DMS53 (cell line): ENCODE data around the gene FOXL2.

Source experiments
- DNase-seq: peaks from one replicate; lab custom pipeline; 2025; lab: John Stamatoyannopoulos, UW

Gene FOXL2

DNA sequence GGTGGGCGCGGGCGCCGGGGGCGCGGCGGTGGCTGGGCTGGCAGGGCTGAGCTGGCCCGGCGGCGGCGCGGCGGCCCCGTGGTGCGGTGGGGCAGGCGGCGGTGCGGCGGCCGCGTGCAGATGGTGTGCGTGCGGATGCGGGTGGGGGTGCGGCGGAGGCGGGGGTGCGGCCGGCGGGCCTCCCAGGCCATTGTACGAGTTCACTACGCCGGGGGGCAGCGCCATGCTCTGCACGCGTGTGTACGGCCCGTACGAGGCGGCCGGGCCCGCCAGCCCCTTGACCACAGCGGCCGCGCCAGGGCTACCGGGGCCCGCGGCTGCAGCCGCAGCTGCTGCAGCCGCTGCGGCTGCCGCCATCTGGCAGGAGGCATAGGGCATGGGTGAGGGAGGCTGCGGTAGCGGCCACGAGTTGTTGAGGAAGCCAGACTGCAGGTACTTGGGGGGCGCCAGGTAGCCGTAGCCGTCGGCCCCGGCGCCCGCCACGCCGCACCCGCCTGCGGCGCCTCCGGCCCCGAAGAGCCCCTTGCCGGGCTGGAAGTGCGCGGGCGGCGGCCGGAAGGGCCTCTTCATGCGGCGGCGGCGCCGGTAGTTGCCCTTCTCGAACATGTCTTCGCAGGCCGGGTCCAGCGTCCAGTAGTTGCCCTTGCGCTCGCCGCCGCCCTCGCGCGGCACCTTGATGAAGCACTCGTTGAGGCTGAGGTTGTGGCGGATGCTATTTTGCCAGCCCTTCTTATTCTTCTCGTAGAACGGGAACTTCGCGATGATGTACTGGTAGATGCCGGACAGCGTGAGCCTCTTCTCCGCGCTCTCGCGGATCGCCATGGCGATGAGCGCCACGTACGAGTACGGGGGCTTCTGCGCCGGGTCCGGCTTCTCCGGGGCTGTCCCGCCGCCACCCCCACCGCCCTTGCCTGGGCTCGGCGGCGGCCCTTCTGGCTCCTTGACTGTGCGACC is 951 bp downstream of the FOXL2 start:
- peak; percentile 77 for DNase-seq

DNA sequence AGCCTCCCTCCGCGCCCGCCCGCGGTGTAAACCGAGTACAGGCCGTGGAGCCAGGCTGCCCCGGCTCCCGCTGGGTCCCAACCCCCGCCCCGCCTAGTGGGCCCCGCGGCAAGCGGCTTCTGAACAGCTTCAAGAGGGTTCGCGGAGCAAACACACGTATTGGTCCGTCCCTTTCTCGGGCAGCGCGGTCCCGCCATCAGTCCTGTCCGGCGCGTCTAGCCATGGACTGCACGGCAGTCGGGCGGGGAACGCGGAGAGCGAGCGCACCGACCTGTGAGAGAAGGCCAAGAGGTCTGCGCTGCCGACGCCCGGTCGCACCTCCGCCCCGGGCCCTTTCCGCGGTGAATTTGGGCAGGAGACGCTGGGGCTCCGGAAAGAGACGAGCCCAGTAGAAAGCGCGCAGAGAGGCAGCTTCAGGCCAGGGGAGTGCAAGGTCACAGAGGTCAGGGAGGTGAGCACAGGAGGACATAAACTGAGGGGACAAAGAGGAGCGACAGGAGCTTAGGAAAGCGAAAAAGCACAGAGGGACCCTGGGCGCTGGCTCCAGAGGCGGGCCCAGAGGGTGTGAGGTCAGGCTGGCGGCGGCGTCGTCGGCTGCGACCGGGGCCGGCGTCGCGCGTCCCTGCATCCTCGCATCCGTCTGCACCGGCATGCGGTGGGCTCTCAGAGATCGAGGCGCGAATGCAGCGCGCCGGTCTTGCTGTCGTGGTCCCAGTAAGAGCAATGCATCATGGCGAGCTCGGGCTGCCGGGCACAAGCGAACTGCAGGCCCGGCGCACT is 1.8 kb downstream of the FOXL2 start:
- peak; percentile 62 for DNase-seq

DNA sequence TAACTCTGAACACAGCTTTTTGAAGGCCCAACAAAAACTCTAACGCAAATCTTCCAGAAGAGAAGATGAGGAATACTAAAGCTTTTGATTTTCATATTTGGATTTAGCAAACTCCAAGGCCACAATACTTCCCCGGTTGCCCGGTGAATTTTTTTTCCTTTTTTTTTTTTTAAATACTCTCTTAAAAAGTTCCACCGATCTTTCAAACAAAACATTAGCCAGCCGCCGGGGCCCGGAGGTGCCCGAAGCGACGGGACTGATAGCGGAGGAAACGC is 2.3 kb downstream of the FOXL2 start:
- DNase-seq = no peak

DNA sequence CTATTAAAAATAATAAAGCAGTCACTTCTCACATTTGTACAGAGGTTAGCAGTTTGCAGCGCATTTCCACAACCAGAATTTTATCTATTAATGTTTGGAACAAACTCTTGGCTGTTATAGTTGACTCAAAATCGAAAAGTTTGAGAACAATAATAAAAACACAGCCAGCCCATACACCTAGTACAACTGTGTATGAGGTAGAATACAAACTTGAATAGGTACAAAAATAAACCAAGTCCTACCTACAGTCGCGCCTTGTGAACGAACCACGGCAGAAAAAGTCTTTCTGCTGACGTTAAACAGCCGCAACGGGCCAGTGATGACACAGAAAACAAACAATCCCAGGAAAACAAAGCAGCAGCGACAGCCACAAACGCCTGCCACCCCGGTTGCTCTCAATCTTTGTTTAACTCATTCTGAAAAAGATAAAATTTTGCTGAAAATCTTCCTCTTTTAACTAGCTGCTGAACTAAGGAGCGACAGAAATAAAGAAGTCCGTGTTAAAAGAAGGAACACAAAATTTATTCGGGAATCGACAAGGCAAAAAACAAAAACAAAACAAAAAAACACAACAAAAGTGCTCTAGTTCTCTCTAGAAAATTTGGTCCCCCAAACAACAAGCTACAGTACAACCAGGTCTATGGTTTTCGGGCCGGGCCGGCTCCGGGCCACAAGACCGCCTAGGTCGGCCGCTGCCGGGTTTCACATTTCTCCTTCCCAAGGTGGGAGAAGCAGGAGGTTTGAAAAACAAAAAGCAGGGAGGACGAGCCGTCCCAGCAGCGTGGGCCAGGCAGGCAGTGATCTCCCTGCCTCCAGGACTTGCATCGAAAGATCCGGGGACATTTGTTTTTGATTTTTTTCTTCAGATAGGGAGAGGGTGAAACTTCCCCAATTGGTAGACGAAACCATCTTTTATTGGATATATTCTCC is 2.9 kb downstream of the FOXL2 start:
- peak; percentile 75 for DNase-seq

DNA sequence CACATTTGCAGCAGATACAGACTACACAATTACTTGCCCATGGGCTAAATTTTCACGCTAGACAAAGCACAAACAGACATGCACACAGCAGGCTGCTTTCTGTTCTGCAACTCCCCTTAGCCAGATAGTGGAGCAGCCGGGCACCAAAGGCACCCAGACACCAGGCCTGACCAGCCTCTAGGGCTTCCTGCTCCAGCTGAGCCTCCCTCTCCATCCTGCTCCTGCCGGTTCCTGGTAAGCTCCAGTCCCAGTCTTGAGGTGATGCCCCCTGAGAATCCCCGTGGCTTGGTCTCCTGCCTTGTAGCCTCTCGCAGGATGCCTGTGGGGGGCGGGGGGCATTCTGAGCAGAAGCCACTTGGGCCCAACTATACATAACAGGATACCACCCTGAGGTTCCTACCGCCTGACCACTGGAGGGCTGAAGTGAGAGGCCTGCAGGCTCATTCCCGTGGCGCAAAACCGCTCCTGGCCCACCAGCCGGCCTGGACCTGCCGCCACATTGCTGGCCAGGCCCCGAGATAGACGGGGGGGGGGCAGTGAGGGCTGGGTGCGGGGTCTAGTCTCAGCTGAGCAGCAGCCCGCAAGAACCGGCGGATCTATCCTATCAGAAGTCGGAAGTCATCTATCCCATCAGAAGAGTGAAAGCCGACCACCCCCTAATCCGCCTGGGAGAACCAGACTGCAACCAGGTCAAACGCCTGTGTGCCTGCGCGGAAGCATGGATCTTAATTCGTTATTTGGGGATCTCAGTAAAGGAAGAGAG is 3.9 kb downstream of the FOXL2 start:
- DNase-seq = peak; percentile 21

DNA sequence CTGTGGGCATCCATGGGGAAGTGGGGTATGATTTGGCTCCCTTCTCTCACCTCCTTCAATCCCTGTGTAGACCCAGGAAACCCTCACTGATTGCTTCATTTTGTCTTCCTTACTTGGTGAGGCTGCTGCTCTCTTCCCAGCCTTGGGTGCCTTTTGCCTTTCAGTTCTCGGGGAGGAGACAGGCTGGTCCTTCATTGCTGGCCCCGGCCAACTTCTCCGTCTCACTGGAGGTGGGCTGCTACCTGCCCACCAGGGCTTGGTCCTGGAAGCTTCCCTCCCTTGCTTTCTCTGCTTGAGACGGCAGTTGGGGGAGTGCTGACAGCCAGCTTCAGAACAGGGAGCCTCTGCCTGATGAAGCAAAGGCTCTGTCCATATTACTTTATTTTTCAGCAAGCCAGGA is 4.7 kb downstream of the FOXL2 start:
- no peak for DNase-seq

DNA sequence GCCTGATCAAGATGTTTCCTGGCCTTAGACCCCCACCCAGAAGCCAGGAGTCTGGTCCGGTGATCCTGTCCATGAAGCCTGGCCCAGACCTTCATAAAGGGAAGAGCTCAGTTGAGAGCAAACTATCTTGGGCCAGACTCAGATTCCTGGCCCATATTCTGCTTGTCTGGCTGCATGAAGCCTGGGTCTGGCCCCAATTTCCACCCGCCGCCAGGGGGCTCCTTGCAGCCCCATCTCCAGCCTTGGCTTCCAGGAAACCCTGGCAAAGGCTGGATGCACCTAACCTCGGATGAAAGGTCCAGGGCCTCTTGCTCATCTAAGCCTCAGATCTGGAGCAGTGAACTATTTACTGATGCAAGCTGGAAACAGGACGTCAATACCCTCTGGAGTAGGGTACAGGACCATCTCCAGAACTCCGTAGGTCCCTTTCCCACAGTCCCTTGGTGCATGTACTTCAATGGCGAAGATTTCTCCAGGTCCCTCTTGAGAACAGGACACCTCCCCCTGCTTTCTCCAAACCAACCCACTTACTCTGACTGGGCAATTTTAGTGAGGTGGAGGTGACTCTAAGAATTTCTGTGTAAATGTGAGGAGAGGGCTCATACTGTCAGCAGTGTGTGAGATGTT is 5.6 kb downstream of the FOXL2 start:
- peak; percentile 72 for DNase-seq

DNA sequence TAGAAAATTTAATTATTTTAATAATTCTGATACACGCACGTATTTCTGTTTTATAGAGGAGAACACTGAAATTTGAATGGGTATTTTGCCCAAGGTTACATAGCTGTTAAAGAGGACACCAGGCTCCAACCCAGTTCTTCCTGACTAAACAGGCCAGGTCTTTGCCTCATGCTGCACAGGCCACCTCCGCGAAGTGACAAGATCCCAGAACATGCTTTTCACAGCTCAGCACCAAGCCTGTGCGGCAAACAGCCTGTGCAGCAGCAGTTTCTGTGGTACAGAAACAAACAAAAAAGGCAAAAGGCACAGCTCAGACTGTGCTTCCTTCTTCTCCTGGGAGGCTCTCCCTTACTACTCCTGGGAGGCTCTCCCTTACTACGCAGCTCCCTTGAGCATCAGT is 6.5 kb downstream of the FOXL2 start:
- DNase-seq = peak; percentile 20

DNA sequence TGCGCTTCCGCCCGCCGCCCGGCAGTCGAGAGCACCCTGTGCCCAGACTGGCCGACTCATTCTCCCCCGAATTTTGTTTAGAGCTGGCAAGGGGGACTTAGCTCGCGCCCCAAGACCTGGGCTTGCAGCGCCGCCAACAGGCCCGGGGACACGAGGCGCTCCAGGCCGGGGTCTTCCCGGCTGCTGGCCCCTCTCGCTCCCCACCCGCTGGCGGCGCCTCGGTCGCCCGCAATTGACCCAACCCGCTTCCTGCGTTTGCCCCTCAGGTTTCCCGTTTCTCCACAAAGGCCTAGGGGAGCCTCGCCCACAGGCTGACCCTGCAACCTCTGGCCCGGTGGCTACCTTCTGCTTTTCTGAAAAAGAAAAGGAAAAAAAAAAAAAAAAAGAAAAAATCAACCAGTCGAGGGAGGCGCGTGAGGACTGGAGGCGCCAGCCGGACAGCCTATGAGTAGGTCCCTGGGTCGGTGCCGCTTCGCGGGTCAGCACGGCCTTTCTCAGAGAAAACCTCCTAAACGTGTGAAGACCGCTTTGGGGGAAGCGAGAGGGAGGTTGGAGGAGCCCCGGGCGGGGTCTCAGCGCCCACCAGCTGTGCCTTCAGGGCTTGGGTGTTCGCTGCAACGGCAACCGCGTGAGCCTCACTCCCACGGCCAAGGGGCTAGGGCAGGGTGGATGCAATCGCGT is 7.2 kb downstream of the FOXL2 start:
- DNase-seq = peak; percentile 18

DNA sequence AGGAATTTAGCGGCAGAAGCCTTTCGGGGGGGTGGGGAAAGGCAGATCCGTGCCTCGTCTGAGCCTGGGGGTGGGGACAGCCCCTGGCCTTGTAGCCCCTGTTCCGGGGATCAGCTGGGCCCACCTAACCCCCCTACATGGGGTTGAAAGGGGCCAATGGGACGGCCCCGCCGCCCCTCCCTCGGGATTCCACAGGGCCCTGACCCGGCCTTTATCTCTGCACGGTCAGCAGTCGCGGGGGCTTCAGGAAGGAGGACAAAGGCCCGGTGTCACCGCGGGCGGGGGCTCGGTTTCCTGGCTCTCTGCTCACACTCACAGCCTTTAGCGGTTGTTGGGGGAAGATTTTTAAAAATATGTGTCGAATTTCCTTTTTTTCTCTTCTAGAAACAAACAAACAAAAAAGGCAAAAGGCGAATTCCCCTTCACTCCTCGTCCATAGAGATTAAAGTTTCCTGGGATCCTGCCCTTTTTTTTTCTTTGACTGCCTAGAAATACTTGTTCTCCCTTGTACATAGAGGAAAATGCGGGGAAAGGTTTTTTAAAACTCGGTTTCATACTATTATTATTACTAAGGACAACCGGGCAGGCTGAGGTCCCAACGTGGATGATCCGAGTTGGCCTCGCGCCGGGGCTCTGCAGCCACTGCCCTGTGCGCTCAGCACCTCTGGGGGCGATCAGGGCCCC is 7.9 kb downstream of the FOXL2 start:
- no peak for DNase-seq

DNA sequence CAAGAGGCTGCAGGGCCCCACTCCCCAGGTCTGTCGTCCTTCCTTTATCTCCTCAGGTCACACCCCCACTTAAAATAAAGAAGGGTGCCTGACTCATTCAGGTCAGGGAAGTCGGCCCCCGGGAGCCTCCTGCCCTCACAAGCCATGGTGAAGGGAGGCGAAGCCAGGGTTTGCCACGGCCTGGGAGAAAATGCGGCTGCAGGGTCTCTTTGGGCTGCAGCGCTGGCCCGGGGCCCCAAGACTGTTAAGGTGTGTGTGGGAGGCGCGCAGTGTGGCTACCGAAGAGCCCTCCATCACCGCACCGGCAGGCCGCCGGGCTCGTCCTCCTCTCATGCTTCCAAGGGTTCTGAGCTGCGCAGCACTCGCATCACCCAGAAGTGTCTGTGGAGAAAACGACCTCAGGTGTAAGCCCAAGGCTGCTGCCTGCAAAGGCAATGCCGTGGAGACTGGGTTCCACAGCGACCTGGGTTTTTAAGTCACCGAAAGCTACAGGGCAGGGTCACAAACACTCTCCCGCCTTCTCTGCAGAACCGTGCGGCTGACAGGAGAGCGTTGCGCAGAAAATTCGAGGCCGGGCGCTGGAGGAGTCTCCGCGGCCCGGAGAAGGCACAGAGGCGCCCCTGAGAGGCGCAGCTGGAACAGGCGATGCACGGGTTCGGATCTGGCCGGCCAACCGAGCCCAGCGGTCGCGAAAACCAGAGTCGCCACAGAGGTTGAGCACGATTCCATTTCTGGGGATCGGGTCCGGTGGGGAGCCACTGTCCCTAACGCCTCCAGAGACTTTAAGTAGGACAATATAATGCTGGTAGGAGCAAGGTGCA is 8.7 kb downstream of the FOXL2 start:
- peak; percentile 44 for DNase-seq

DNA sequence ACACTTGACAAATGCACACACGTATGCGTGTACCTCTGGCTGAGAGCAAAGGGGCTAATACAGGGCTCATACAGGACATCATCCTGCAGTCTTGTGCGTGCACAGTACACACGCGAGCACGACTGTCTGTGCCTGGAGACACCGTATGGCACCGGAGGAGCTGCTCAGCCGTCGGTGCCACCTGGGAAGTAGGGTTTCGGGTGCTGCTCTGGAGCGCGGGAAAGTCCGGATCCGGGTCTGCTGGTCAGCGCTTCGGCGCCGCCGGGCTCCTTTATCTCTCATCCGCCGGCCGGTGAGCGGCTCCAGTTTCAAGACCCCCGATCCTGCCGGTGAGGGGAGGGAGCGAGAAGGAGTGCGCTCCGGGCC is 9.3 kb downstream of the FOXL2 start:
- DNase-seq = peak; percentile 45

DNA sequence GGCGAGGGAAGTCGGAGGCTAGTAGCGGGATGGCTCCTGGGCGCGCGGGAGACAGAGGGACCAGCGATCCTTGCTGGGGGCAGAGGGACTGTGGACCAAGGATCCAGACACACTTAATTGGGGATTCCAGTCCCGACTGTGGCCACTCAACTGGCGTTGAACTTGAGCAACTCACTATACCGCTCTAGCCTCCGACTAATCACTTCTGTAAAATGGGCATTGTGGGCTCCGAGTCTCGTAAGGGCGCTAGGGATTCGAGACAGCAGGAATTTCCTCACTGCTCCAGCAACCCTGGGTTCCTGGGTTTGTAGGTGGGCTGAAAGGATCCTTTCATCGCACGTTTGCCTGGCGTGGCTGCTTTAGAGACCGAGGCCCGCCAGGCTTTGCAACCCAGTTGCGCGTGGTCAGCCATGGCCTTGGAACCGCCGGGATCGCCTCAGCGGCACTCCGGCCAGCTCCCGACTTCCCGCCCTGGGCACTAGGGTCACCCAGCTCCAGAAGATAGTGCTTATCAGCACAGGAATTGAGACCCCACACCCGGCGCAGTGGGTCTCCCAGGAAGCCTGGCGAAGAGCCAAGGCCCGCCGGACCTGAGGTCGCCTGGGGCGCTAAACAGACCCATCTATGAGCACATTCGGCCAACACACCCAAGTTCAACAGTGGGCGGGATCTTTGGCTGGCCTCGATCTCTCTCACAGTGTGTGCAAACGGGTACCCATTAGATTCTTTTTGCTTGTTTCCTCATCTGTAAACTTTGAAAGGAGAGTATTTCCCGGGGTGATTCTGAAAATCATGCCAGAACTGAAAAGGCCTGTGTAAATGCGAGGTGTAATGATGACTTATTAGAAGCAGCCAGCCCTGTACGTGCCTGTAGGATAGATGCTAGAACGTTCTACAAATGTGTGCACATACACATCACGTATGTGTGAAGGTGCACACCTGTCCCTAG is 9.9 kb downstream of the FOXL2 start:
- peak; percentile 24 for DNase-seq

DNA sequence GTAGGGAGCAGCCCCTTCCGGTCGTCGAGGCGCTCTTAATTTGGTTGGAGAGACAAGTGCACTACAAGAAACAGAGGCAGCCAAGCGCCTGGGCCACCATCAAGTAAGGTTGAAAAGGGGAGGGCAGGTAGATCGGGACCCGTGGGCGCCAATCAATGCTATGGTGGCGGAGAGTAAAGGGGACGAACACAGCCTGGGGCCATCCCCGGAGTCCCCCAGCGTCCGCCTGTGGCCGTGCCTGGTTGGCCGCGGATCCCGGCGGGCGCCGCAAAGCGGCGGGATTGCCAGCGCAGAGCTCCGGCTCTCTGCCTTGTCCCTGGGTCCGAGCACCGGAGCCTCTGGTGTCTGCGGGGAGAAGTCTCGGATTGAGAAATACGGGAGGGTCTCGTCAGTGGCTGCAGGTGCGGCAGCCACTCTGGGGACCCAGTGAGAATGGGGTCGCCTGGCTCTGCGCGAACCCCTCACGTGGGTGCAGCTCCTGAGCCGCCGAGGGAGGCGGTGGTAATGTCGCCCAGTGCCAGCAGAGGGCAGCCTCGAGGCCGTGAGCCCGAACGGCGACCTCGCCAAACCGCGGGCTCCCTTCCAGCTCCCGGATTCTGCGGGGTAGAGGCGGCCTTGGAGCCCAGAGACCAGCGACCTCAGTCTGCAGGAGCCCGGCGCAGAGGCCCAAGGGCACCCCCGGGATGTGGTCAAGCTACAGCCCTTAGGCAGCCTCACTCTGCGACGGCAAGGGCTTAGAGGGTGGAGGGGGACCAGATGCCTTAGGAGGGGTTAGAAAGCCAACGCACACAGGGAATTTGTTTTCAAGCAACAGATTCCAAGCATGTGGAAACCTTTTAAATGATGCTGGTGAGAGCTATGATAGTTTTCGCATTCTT is 10.8 kb downstream of the FOXL2 start:
- peak; percentile 64 for DNase-seq

DNA sequence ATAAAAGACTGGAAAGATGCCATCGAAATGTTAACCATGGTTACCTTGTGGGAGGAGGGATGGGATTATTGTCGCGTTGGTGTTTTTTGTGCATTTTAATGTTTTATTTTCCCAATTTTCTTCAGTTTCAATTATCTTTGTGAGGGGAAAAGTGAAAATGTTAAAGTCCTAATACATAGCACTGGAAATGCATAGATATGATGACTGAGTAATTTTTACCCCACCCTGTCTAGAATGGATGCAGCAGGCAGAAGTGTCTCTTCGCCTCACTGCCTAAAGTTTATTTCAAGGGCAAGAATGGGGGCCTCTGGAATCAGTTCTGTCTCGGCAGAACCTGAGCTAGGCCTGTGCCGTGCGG is 11.5 kb downstream of the FOXL2 start:
- no peak for DNase-seq

DNA sequence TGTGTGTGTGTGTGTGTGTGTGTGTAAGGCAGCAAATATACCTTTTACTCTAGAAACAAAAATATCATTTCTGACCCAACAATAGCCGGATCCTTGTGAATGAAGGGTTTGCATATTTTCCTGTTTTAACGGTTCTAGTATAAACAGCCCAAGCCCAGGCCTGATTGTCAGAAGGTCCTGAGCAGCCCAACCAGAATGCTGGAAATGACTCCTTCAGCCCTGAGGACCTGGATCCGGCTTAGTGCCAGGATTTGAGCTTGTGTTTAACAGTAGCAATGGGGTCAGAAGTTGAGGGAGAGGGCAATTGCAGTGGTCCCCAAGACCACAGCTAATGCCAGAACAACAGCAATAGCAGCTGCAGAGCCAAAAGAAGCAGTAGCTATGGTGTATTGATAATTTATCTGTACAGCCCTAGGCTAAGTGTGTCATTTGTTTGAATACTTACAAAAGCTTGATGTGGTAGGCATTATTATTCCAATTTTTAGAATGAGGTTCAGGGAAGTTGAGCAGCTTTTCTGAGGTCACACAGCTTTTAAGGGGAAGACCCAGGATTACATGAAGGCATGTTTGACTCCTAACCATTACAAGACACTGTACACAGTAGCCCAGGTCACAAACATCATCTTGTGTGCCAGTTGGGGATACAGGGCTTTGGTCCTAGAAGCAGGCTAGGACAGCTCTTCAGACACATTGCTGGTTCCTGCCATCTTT is 12.8 kb downstream of the FOXL2 start:
- DNase-seq = no peak
